NCI-H2196 (cell line): ENCODE results near the gene LRWD1.
A peak's percentile ranks its signal among the peaks of the same experiment; 100 is the strongest.
"Not testable (repeated sequence)": the region's sequence is repeated elsewhere in the genome, so short reads cannot be mapped to it uniquely, and the experiment has no call there.

Source experiments
- DNase-seq: peaks from one replicate; lab custom pipeline; 2025; ENCODE audit not compliant: unreplicated experiment; lab: John Stamatoyannopoulos, UW

The LRWD1 gene

GRCh38 chr7:102439963-102440795 lies 24.6 kb upstream of the LRWD1 start:
- peak; percentile 70 for DNase-seq

DNA sequence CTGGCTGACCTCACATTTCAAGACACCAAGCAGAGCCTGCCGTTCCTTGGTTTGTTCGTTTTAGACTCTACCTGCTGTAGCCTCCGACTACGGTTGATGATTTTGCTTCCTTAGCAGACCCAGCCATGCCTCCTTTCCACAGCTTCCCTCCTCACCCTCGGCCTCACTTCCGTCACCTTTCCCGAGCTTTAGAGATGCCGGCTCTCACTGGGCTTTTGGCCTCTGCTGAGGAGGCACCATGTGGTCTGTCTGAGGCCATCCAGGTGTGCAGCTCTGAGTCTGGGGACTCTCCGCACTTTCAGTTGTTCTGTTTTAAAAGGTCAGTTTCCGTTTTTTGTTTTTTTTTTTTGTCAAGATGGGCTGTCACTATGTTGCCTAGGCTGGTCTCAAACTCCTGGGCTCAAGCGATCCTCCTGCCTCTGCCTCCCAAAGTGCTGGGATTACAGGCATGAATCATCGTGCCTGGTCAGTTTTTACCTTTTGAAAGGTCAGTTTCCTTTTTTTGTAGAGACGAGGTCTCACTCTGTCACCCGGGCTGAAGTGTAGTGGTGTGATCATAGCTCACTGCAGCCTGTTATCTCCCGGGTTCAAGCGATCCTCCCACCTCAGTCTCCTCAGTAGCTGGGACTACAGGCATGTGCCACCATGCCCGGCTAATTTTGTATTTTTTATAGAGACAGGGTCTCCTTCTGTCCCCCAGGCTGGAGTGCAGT lies 19.7 kb upstream of the LRWD1 start:
- no peak for DNase-seq

- no peak for DNase-seq
Measured at GRCh38 chr7:102445674-102446071, 19.1 kb upstream of the LRWD1 start.

DNA sequence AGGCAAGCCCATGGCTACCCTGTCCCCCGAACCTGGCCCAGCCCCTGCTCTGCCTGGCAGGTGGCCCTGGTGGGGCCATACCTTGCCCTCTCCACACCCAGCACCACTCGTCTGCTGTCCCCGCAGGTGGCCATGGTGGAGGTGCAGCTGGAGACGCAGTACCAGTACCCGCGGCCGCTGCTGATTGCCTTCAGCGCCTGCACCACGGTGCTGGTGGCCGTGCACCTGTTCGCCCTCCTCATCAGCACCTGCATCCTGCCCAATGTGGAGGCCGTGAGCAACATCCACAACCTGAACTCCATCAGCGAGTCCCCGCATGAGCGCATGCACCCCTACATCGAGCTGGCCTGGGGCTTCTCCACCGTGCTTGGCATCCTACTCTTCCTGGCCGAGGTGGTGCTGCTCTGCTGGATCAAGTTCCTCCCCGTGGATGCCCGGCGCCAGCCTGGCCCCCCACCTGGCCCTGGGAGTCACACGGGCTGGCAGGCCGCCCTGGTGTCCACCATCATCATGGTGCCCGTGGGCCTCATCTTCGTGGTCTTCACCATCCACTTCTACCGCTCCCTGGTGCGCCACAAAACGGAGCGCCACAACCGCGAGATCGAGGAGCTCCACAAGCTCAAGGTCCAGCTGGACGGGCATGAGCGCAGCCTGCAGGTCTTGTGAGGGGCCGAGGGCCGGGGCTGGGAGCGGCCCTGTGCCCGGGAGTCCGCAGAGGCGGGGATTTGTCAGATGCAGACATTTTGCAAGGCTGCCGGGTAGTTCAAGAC lies 18.2 kb upstream of the LRWD1 start:
- DNase-seq, result no peak

- DNase-seq, result no peak
Measured at GRCh38 chr7:102447311-102447710, 17.5 kb upstream of the LRWD1 start.

GRCh38 chr7:102449136-102449535 lies 15.6 kb upstream of the LRWD1 start:
- DNase-seq, result no peak

- peak; percentile 15 for DNase-seq
Measured at GRCh38 chr7:102450242-102450641, 14.5 kb upstream of the LRWD1 start.

DNA sequence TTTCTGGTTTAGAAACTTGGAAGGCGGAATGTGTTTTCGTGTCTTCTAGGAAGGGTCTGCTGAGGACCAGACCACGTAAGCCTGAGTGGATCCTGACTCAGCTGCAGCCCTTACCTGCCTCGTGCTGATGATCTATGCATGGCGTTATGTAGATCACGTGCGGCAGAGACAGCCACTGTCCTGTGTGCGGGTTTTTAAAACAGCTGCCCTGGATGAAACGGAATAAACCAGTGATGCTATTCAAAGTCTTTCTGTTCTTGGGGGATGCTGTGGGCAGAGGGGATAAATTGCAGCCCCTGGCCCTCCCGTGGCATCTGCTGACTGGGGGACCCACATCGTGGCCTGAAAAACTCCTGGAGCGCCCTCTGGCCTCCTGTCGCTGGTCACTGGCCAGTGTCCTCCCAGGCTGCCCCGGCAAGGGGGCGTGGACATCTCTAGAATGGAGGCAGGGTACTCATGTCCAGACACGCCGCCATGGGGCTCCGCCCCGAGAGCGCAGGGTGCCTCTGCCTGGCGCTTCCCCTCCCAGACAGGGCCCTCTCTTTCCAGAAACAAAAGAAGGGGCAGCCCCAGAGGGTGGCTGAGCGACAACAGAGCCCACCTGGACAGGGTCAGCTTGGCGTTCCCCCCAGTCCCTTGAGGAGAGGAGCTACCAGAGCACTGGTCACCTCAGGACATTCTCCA lies 13.3 kb upstream of the LRWD1 start:
- DNase-seq, result no peak

DNA sequence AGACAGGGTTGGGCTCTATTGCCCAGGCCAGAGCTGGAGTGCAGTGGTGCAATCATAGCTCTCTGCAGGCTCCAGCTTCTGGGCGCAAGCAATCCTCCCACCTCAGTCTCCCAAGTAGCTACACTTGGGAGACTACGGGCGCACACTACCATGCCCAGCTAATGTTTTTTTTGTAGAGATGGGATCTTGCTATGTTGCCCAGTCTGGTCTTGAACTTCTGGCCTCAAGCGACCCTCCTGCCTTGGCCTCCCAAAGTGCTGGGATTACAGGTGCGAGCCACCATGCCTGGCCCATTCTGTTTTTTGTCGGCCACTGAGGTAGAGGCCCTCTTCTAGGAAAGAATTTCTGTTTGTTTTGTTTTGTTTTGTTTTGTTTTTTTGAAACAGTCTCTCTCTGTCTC lies 12.3 kb upstream of the LRWD1 start:
- DNase-seq, result no peak

DNA sequence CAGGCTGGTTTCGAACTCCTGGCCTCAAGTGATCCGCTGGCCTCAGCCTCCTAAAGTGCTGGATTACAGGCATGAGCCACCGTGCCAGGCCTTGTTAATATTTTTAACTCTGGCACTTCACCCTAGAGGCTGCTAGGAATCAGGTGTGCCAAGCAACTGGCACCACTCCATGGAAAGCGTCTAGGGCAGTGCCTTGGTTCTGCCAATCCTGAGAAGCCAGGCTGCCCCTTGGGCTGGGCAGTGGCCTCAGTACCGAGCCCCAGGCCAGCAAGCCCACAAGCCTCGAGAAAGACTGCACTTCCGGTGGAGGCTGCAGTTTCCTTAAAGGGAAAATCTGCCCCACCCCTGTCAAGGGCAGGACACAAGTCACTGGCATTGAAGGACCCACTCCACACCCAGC lies 11.5 kb upstream of the LRWD1 start:
- DNase-seq, result no peak

DNA sequence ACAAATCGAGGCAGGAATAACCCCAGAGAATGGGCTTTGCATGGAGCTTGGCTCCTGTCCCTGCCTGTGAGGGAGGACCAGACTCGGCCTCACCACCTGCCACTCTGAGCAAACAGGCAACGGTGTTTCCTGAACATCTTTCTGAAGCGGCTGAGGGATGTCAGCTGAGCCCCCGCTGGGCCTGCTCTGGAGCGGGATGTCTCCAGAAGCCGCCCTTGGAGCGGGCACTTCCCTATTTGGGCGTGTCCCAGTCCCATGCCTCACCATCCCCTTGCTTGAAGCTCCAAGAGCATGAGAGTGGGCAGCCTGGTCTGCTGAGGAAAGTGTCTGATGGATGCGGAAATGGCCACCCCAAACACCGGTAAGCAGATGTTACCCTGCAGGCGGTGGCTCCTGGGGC lies 10.3 kb upstream of the LRWD1 start:
- peak; percentile 48 for DNase-seq

GRCh38 chr7:102454932-102455331 lies 9.9 kb upstream of the LRWD1 start:
- not testable (repeated sequence) for DNase-seq

DNA sequence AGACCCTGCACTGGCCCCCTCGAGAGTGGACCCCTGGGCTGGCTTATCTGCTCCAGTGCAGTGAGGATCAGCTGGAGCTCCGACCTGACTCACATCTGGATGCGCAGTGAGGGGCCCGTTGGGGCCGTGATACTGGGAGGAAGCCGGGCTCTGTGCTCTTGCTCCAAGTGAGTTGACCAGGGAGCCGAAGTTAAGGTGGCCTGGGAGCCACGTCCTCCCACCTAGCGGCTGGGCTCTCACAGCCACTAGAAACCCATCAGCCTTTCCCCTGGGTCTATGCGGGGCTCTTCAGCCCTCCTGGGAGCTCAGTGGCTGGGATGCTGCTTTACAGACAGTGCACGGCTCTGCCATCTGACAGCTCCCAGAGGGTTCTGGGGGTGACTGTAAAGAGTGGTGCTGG lies 9.2 kb upstream of the LRWD1 start:
- DNase-seq, result no peak

- DNase-seq, result peak; percentile 21
Measured at GRCh38 chr7:102456327-102456726, 8.5 kb upstream of the LRWD1 start.

DNA sequence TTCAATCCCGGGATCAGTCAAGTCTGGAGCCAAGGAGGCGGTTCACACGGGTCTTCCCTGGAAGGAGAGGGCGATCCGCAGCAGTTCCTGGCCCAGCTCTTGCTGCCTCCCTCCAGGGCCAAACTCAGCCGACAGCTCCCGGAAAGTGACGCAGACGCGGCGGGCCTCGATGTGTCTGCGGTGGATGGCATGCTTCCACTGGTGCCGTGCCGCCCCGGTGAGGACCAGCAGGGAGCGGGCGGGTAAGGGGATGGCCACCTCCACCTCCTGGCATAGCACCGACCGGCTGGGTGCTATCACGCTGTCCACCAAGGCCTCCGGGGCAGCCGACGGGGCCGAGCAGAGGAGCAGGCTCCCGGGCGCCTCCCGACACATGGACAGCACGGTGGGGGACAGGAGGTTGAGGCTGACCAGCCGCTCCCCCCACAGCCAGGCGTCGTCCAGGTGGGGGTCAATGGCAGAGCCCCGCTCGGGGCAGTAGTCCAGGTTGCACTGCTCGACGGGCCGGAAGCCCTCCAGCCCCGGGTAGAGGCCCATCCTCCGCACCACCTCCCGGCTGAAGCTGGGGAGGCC lies 7.3 kb upstream of the LRWD1 start:
- DNase-seq, result no peak

DNA sequence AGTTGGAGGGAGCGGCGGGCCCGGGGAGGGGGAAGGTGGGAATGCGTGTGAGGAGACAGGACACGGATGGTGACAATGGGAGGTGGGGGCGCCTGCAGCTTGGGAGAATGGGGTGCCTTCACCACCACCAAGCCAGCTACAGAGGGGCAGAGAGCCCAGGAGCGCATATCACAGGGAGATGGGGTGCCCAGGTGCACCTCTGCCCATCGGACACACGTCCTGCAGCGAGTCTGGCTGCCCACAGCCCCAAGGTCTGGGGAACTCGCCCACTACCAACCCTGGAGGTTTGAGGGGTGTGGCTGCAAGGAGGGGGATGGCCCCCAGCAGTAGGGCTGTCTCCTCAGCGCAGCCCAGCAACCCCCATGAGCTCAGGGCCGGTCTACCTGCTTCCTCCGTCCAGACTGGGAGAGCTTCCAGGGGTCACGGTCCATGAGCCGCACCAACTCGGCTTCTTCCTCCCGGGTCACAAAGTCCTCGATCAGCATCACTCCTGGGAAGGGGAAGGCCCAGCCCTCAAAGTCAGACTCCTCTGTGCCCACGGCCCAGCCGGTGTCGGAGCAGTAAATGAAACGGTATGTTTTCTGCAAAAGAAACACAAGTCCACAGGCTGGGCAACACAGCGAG lies 5.5 kb upstream of the LRWD1 start:
- DNase-seq, result no peak

- DNase-seq, result no peak
Measured at GRCh38 chr7:102460467-102460866, 4.3 kb upstream of the LRWD1 start.

GRCh38 chr7:102463841-102464576 lies 775 bp upstream of the LRWD1 start:
- no peak for DNase-seq

GRCh38 chr7:102466097-102466496 lies 1.3 kb downstream of the LRWD1 start:
- no peak for DNase-seq
